ENCODE data around the gene POLR3GL. TPM values are rescaled to one million over a fixed set of nuclear protein-coding genes. Genes with fewer than 3 reads are reported as not detected.
A peak's percentile ranks its signal among the peaks of the same experiment; 100 is the strongest.

POLR3GL gene
- total RNA-seq, 1 experiment from 2014 or later, result 7.9 TPM

DNA sequence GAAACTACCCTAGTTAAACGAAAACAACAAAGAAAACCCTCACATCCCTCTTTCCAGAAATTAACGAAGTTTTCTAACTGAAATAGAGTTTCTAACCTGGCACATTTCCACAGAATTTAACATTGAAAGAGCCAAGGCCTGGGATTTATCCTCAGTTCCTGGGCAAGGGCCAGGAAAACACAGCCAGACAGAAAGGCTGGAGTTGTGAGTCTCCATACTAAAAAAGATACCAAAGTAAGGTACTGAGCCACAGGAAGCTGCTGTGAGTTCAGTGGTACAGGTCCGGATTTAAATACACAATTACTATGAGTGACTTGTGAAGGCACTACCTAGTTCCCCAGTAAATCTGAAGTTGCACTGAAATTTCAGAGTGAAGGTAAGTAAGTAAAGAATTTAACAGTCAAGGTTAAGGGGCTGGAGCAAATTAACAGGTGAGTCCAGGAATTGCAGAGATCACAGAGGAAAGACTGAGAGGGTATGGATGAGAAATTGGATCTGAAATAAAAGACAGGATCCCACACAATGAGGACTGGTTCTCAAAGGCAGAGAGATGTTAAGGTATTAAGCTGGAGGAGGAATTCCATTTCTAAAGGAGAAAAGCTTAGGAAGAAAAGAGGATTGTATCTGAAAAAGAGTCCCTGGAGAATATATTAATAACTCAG is 7.6 kb upstream of the POLR3GL start:
- no peaks in the 10 kb centered on the region for H3K79me1 ChIP-seq (ENCODE audit: insufficient read depth, low read depth, low read length, poor library complexity, severe bottlenecking)
- no peaks in the 10 kb centered on the region; the same call in 1 of the 2 replicates for H3K4me1 ChIP-seq (ENCODE audit: insufficient read depth, low read length)
- no peak overlapping the region for H2BK15ac ChIP-seq (ENCODE audit: low read depth, low read length)
- no peak overlapping the region for H3K14ac ChIP-seq (ENCODE audit: insufficient read depth, low read length)
- no peak overlapping the region for H2AFZ ChIP-seq (ENCODE audit: low read length)
- no peaks in the 10 kb centered on the region for H3K79me2 ChIP-seq (ENCODE audit: insufficient read depth, low read length)
- H2BK20ac ChIP-seq (ENCODE audit: low read depth, low read length, poor library complexity, severe bottlenecking), result no peak overlapping the region
- peaks cover 59% of the 10 kb centered on the region for H3K27me3 Mint-ChIP-seq (ENCODE audit: low read depth)
- no peak overlapping the region for H3K27ac ChIP-seq (ENCODE audit: insufficient read length, low read depth, low read length)
- H4K8ac ChIP-seq (replicated peaks; ENCODE audit: insufficient read length, low read depth, low read length), result no peak overlapping the region
- H3K9me3 ChIP-seq (ENCODE audit: control insufficient read depth, low read depth, low read length), result no peaks in the 10 kb centered on the region
- H3T11ph ChIP-seq (ENCODE audit: low read length), result no peak overlapping the region
- no peak overlapping the region for H4K5ac ChIP-seq (ENCODE audit: insufficient read length, low read depth, low read length)
- no peak overlapping the region for H3K56ac ChIP-seq (ENCODE audit: insufficient read length, low read depth, low read length)
- H2AK5ac ChIP-seq (ENCODE audit: insufficient read length, low read length), result no peak overlapping the region
- no peaks in the 10 kb centered on the region for H3K9me3 Mint-ChIP-seq
- H2BK12ac ChIP-seq (ENCODE audit: insufficient read length, low read depth, low read length), result no peak overlapping the region
- no peak overlapping the region for H2BK5ac ChIP-seq (ENCODE audit: insufficient read length, low read length)
- H3K27ac Mint-ChIP-seq, result no peak overlapping the region
- H3K23ac ChIP-seq (ENCODE audit: insufficient read length, low read depth, low read length), result no peak overlapping the region
- no peaks in the 10 kb centered on the region for H4K20me1 ChIP-seq (ENCODE audit: control insufficient read depth, insufficient read depth, insufficient read length)
- H3K4me2 ChIP-seq (ENCODE audit: insufficient read depth, insufficient read length, low read length), result peak overlapping the region; percentile 92
- no peak overlapping the region for H3K9ac ChIP-seq (ENCODE audit: extremely low read depth, insufficient read length, low read length)
- H3K27me3 ChIP-seq (ENCODE audit: insufficient read depth, low read length), result peaks cover 26% of the 10 kb centered on the region; the same call in 1 of the 2 replicates
- no CpG with 5 or more reads among the region's 3 CpGs for WGBS (ENCODE audit: extremely low coverage, insufficient read length, low lambda C conversion rate)
- H3K4me3 Mint-ChIP-seq, result peak overlapping the region; percentile 77 to 82
- no peak overlapping the region for H3K4ac ChIP-seq (ENCODE audit: low read depth, low read length)
- no peak overlapping the region for H4K91ac ChIP-seq (ENCODE audit: insufficient read length, low read depth, low read length)
- H3K36me3 Mint-ChIP-seq (ENCODE audit: insufficient read depth in 1 of 3, low read depth in 3 of 3), result no peaks in the 10 kb centered on the region; a peak in 1 of 7 replicates
- no peak overlapping the region for H2BK120ac ChIP-seq (ENCODE audit: low read depth, low read length, poor library complexity, severe bottlenecking)
- TF ChIP-seq, protein P1, sequence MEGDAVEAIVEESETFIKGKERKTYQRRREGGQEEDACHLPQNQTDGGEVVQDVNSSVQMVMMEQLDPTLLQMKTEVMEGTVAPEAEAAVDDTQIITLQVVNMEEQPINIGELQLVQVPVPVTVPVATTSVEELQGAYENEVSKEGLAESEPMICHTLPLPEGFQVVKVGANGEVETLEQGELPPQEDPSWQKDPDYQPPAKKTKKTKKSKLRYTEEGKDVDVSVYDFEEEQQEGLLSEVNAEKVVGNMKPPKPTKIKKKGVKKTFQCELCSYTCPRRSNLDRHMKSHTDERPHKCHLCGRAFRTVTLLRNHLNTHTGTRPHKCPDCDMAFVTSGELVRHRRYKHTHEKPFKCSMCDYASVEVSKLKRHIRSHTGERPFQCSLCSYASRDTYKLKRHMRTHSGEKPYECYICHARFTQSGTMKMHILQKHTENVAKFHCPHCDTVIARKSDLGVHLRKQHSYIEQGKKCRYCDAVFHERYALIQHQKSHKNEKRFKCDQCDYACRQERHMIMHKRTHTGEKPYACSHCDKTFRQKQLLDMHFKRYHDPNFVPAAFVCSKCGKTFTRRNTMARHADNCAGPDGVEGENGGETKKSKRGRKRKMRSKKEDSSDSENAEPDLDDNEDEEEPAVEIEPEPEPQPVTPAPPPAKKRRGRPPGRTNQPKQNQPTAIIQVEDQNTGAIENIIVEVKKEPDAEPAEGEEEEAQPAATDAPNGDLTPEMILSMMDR (conservative IDR thresholded peaks at IDR 0.05), result no peak
- peaks cover 27 to 28% of the 10 kb centered on the region in 2 experiments for H3K4me1 Mint-ChIP-seq
- no peak for DNase-seq
- H3K18ac ChIP-seq (ENCODE audit: insufficient read length, low read depth, low read length), result no peak overlapping the region
- peaks cover 19% of the 10 kb centered on the region for H3K23me2 ChIP-seq (ENCODE audit: insufficient read length, low read depth, low read length, poor library complexity, severe bottlenecking)

All from H9 (cell line).